HepG2 (cell line): ENCODE results near the gene IAH1.

Experiments used
- CTCF ChIP-seq: sonication (generic); formaldehyde crosslinking; IDR thresholded peaks from 2 replicates; pipeline ENCODE4 v1.5.0; 2020; ENCODE audit warnings: mild to moderate bottlenecking, missing genetic modification reagents, moderate library complexity
- EZH2 ChIP-seq: conservative IDR thresholded peaks from 2 replicates; pipeline ENCODE4 v1.6.1; 2012; ENCODE audit warnings: mild to moderate bottlenecking, low read depth, low read length, moderate library complexity
- HES4 ChIP-seq: sonication (generic); formaldehyde crosslinking; IDR thresholded peaks from 2 replicates; pipeline ENCODE4 v1.9.0; 2021; ENCODE audit warnings: mild to moderate bottlenecking, missing genetic modification reagents, borderline replicate concordance
- HMGA1 ChIP-seq: sonication (generic); formaldehyde crosslinking; conservative IDR thresholded peaks from 2 replicates; pipeline ENCODE4 v1.4.0; 2020; ENCODE audit warnings: missing genetic modification reagents
- NCOA1 ChIP-seq: sonication (generic); formaldehyde crosslinking; IDR thresholded peaks from 2 replicates; pipeline ENCODE4 v1.9.0; 2021; ENCODE audit warnings: missing genetic modification reagents
- POLR2A ChIP-seq, 2 experiments: IDR thresholded peaks; 2 replicates each; pipeline ENCODE4 v1.6.1; 2011; ENCODE audit warnings: low read depth in 2 of 2, low read length in 2 of 2, mild to moderate bottlenecking in 1 of 2, moderate library complexity in 1 of 2; ENCODE audit not compliant: insufficient read depth in 1 of 2
- POLR2AphosphoS5 ChIP-seq: IDR thresholded peaks from 2 replicates; pipeline ENCODE4 v1.6.1; 2012; ENCODE audit warnings: low read depth, low read length
- ZNF207 ChIP-seq: fragments of 450-650 bp; IDR thresholded peaks from 2 replicates; pipeline ENCODE4 v1.6.1; 2016; ENCODE audit warnings: antibody characterized with exemption, borderline replicate concordance
- ZNF737 ChIP-seq: sonication (generic); formaldehyde crosslinking; IDR thresholded peaks from 2 replicates; pipeline ENCODE4 v1.5.0; 2020; ENCODE audit warnings: missing genetic modification reagents, mild to moderate bottlenecking, borderline replicate concordance

DNA sequence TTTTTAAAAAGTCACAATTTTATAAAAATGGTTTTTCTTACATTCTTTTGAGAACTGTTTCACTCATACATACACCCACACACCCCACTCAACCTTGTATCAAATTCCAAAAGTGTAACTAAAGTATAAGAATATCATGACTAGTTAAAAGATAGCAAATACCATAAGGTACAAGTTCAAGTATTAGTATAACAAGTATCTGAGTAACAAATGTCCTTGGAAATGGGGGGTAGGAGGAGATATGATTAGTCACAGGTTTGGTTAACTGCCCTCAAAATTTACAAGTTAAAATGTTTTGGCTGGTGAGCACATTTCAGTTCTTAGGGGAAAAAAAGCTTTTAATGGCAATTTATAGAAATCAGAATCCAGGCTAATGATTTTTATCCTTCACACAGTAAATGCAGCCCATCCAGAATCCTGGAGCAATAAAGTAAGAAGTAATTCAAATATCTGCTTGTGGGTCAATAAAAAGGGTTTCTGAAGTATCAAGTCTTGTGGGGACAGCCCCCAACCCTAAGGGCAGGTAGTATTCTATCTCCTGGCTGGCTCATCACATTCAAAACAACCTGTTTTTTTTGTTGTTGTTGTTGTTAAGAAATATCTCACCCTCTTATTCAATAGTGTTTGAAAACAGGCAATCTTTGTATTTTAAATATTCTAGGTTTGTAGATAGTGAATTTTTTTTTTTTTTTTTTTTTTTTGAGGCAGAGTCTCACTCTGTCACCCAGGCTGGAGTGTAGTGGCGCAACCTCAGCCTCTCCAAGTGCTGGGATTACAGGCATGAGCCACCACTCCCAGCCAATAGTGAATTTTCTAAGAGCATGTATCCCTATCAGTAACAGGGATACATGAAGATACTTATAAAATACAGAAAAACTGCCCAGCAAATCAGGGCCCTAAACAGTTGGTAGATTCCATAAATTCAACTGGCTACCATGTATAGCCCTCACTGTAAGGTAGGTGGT is 14.5 kb downstream of the IAH1 start:
- TF ChIP-seq HES4 (CRISPR knock-in tag): no peak
- no peak for TF ChIP-seq EZH2
- TF ChIP-seq HMGA1 (CRISPR knock-in tag): no peak
- TF ChIP-seq POLR2AphosphoS5: no peak
- TF ChIP-seq POLR2A (IDR thresholded peaks at IDR 0.05; ENCODE audit: insufficient read depth in 1 of 2, low read depth in 2 of 2, low read length in 2 of 2): no peak
- TF ChIP-seq CTCF (CRISPR knock-in tag): no peak
- TF ChIP-seq NCOA1 (CRISPR knock-in tag): no peak
- no peak for TF ChIP-seq ZNF737 (CRISPR knock-in tag)
- TF ChIP-seq ZNF207: no peak
